Measurements from ENCODE around the gene CAPN8. TPM values are rescaled to one million over a fixed set of nuclear protein-coding genes. Genes with fewer than 3 reads are reported as not detected.

The CAPN8 gene
- total RNA-seq, 2 donors from 2014 or later: 0.44 TPM; not detected in 1

DNA sequence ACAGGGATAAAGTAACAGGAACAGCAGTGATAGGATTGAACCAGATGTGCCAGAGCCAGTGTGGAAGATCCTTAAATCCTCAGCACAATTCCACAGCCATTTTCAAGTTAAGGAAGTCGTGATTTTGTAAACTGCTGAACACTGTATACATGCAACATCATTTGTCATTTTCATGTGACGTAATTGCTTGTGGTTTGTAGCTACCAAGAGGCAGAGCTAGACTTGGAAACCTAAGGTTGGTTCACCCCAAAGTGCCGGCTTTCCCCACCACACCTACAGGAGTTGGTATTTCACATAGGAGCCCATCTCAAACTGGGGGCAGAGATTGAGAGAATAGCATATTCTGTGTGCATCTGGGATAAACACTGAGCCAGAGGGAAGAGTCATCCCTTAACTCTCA, 113.9 kb downstream of the CAPN8 start:
- TF ChIP-seq, protein P1, sequence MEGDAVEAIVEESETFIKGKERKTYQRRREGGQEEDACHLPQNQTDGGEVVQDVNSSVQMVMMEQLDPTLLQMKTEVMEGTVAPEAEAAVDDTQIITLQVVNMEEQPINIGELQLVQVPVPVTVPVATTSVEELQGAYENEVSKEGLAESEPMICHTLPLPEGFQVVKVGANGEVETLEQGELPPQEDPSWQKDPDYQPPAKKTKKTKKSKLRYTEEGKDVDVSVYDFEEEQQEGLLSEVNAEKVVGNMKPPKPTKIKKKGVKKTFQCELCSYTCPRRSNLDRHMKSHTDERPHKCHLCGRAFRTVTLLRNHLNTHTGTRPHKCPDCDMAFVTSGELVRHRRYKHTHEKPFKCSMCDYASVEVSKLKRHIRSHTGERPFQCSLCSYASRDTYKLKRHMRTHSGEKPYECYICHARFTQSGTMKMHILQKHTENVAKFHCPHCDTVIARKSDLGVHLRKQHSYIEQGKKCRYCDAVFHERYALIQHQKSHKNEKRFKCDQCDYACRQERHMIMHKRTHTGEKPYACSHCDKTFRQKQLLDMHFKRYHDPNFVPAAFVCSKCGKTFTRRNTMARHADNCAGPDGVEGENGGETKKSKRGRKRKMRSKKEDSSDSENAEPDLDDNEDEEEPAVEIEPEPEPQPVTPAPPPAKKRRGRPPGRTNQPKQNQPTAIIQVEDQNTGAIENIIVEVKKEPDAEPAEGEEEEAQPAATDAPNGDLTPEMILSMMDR (conservative IDR thresholded peaks at IDR 0.05): no peak
- no peaks in the 10 kb centered on the region for H3K36me3 ChIP-seq (ENCODE audit: control insufficient read depth, insufficient read depth, low read length)
- Mint-ChIP-seq H3K27me3 (ENCODE audit: insufficient read depth) (peaks cover 4% of the 10 kb centered on the region), H3K4me3 (no peak overlapping the region), H3K9me3 (no peaks in the 10 kb centered on the region), H3K27ac (no peak overlapping the region), H3K36me3 (ENCODE audit: low read depth) (no peaks in the 10 kb centered on the region), H3K4me1 (peaks cover 1% of the 10 kb centered on the region)
- 88 to 100% methylated on average over 1 to 3 of the region's 3 CpGs for WGBS, 2 experiments (ENCODE audit: insufficient coverage in 1 of 2, insufficient read length in 1 of 2)
- no peaks in the 10 kb centered on the region for H3K27me3 ChIP-seq (ENCODE audit: control insufficient read depth, insufficient read depth, low read length, poor library complexity, severe bottlenecking)
- no peak overlapping the region for H3K27ac ChIP-seq (ENCODE audit: low read depth, low read length)
- H3K9ac ChIP-seq (ENCODE audit: extremely low read depth, low read length, poor library complexity, severe bottlenecking): no peak overlapping the region
- no peak overlapping the region for H3K4me3 ChIP-seq (ENCODE audit: low read length)
- no peaks in the 10 kb centered on the region for H3K4me1 ChIP-seq (ENCODE audit: control insufficient read depth, insufficient read depth, low read length)
- DNase-seq: no peak
- no peaks in the 10 kb centered on the region for H3K9me3 ChIP-seq (ENCODE audit: control insufficient read depth, low read length)

DNA sequence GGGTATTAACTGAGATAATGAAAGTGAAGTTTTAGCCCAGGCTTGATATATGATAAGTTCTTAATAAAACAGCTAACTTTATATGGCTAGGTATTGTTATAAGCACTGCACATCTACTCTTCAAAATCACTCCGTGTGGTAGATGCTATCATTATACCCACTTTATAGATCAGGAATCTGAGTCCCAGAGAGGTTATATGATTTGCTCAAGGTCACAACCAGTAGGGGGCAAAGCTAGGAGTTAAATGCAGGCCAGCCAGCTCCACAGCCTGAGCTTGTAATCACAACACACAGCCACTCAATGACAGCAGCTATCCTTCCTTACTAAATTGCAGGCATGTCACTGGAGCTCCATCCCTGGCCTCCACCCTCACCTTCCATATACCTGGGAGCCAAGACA, 115.8 kb downstream of the CAPN8 start:
- WGBS, 2 experiments (ENCODE audit: insufficient coverage in 1 of 2, insufficient read length in 1 of 2): 92% methylated on average over 1 of the region's 1 CpG; no CpG with 5 or more reads in 1 of the 2 experiments
- TF ChIP-seq, protein P1 (conservative IDR thresholded peaks at IDR 0.05): peak; percentile 51
- H3K4me3 Mint-ChIP-seq: no peak overlapping the region

DNA sequence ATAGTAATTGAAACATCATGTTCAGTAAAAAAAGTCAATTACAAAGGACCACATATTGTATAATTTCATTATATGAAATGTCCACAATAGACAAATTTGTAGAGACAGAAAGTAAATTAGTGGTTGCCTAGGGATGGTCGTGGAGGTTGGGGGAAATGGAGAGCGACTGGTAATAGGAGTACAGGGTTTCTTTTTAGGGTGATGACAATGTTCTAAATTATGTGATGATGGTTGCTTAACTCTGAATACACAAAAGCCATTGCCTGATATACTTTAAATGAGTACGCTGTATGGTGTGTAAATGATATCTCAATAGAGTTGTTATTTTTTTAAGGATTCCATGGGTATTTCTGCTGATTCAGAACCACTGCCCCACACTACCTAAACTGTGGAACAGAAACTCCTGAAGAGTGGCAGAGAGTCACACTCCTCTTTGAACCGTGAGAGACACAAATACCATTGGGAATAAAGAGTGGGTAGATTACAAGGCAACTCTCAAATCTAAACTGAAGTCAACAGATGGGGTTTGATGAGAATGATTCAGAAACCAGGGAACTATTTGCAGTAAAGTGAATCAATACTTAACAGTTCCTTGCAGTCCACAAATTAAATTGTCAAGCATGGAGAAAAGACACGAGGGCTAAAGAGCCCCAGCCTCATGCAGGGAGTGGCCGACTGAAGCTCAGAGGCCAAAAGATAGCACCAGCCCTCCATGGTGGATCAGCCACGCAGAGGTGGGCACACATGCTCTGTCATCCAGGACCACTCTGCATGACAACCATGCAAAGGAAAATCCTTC, 118.0 kb downstream of the CAPN8 start:
- no peaks in the 10 kb centered on the region for H3K9me3 ChIP-seq (ENCODE audit: control insufficient read depth, low read length)
- TF ChIP-seq, protein P1 (conservative IDR thresholded peaks at IDR 0.05): no peak
- Mint-ChIP-seq H3K27me3 (ENCODE audit: insufficient read depth) (peaks cover 4% of the 10 kb centered on the region), H3K27ac (no peak overlapping the region), H3K4me1 (peaks cover 1% of the 10 kb centered on the region), H3K9me3 (no peaks in the 10 kb centered on the region), H3K4me3 (no peak overlapping the region), H3K36me3 (ENCODE audit: low read depth) (no peaks in the 10 kb centered on the region)
- H3K4me1 ChIP-seq (ENCODE audit: control insufficient read depth, insufficient read depth, low read length): no peaks in the 10 kb centered on the region
- H3K27me3 ChIP-seq (ENCODE audit: control insufficient read depth, insufficient read depth, low read length, poor library complexity, severe bottlenecking): no peaks in the 10 kb centered on the region
- H3K36me3 ChIP-seq (ENCODE audit: control insufficient read depth, insufficient read depth, low read length): no peaks in the 10 kb centered on the region
- 75 to 79% methylated on average over 3 to 7 of the region's 7 CpGs for WGBS, 2 experiments (ENCODE audit: insufficient coverage in 1 of 2, insufficient read length in 1 of 2)
- no peak overlapping the region for H3K9ac ChIP-seq (ENCODE audit: extremely low read depth, low read length, poor library complexity, severe bottlenecking)
- H3K27ac ChIP-seq (ENCODE audit: low read depth, low read length): no peak overlapping the region
- no peak overlapping the region for H3K4me3 ChIP-seq (ENCODE audit: low read length)
- DNase-seq: no peak

More for the DNA sequence above, 115.8 kb downstream of the CAPN8 start:
- Mint-ChIP-seq H3K27ac (no peak overlapping the region), H3K4me1 (peaks cover 1% of the 10 kb centered on the region), H3K27me3 (ENCODE audit: insufficient read depth) (peaks cover 4% of the 10 kb centered on the region), H3K36me3 (ENCODE audit: low read depth) (no peaks in the 10 kb centered on the region), H3K9me3 (no peaks in the 10 kb centered on the region)
- H3K9ac ChIP-seq (ENCODE audit: extremely low read depth, low read length, poor library complexity, severe bottlenecking): no peak overlapping the region
- H3K36me3 ChIP-seq (ENCODE audit: control insufficient read depth, insufficient read depth, low read length): no peaks in the 10 kb centered on the region
- no peak overlapping the region for H3K4me3 ChIP-seq (ENCODE audit: low read length)
- no peaks in the 10 kb centered on the region for H3K9me3 ChIP-seq (ENCODE audit: control insufficient read depth, low read length)
- no peaks in the 10 kb centered on the region for H3K4me1 ChIP-seq (ENCODE audit: control insufficient read depth, insufficient read depth, low read length)
- no peak for DNase-seq
- no peak overlapping the region for H3K27ac ChIP-seq (ENCODE audit: low read depth, low read length)
- no peaks in the 10 kb centered on the region for H3K27me3 ChIP-seq (ENCODE audit: control insufficient read depth, insufficient read depth, low read length, poor library complexity, severe bottlenecking)

Data from endodermal cell (in vitro differentiated cells).